OCI-LY7 (cell line): ENCODE data around the gene GPT2. TPM values are rescaled to one million over a fixed set of nuclear protein-coding genes. Genes with fewer than 3 reads are reported as not detected.

Experiments
- BruUV-seq: library from RNA; stranded (reverse); fragments of 400-500 nt; replicated peaks from 2 replicates; lab custom pipeline; 2021; lab: Mats Ljungman, UMichigan
- CTCF ChIA-PET: fragments of 300-600 bp; sonication (Branson Sonifier 250); formaldehyde crosslinking; loops from one replicate; lab custom pipeline; 2022; ENCODE audit warnings: antibody characterized with exemption; ENCODE audit not compliant: unreplicated experiment; lab: Charles Lee
- POLR2A ChIA-PET: fragments of 300-600 bp; sonication (Branson Sonifier 250); formaldehyde crosslinking; loops from one replicate; lab custom pipeline; 2022; ENCODE audit warnings: antibody characterized with exemption; lab: Charles Lee
- DNase-seq: peaks from one replicate; pipeline ENCODE4 v3.0.0-alpha.2; 2015; ENCODE audit warnings: low spot score
- H2AFZ ChIP-seq: fragments of 200-600 bp; sonication (generic), shearing (Covaris generic); 2 replicates; pipeline ENCODE4 v1.6.1; 2014; ENCODE audit warnings: mild to moderate bottlenecking, antibody characterized with exemption, low read length, moderate library complexity
- H3K27ac ChIP-seq: fragments of 200-600 bp; sonication (generic); 2 replicates; pipeline ENCODE4 v1.5.1; 2014; ENCODE audit warnings: mixed run types, low read depth, mild to moderate bottlenecking, moderate library complexity, low read length, inconsistent platforms; ENCODE audit not compliant: poor library complexity, severe bottlenecking
- H3K36me3 ChIP-seq: fragments of 200-600 bp; sonication (generic); 2 replicates; pipeline ENCODE4 v1.6.1; 2014; ENCODE audit warnings: mild to moderate bottlenecking, antibody characterized with exemption, low read length, moderate library complexity, mixed read lengths; ENCODE audit not compliant: insufficient read depth
- H3K4me1 ChIP-seq: fragments of 200-600 bp; sonication (generic); 2 replicates; pipeline ENCODE4 v1.5.1; 2014; ENCODE audit warnings: mild to moderate bottlenecking, low read length; ENCODE audit not compliant: insufficient read depth, poor library complexity, severe bottlenecking
- H3K4me2 ChIP-seq: fragments of 200-600 bp; sonication (generic); 2 replicates; pipeline ENCODE4 v1.6.1; 2014; ENCODE audit warnings: mild to moderate bottlenecking, low read length
- H3K4me3 ChIP-seq: fragments of 200-600 bp; sonication (generic); 2 replicates; pipeline ENCODE4 v1.5.1; 2014; ENCODE audit warnings: mild to moderate bottlenecking, low read depth, low read length; ENCODE audit not compliant: poor library complexity, severe bottlenecking
- H3K79me2 ChIP-seq: fragments of 200-600 bp; sonication (generic); 2 replicates; pipeline ENCODE4 v1.6.1; 2016; ENCODE audit warnings: low read depth, mild to moderate bottlenecking, low read length, moderate library complexity, mixed read lengths; ENCODE audit not compliant: insufficient read depth
- H3K9me2 ChIP-seq: fragments of 200-600 bp; sonication (generic); 2 replicates; pipeline ENCODE4 v1.6.1; 2016; ENCODE audit warnings: mild to moderate bottlenecking, low read length, mixed read lengths; ENCODE audit not compliant: insufficient read depth
- H3K9me3 ChIP-seq: fragments of 200-600 bp; sonication (generic); 2 replicates; pipeline ENCODE4 v1.6.1; 2014; ENCODE audit warnings: mild to moderate bottlenecking, mixed run types, low read length, mixed read lengths
- H4K20me1 ChIP-seq: fragments of 200-600 bp; sonication (generic); 2 replicates; pipeline ENCODE4 v1.6.1; 2014; ENCODE audit warnings: mild to moderate bottlenecking, antibody characterized with exemption, low read length, moderate library complexity, mixed read lengths; ENCODE audit not compliant: insufficient read depth
- EZH2phosphoT487 ChIP-seq: fragments of 200-600 bp; sonication (generic); IDR thresholded peaks from 2 replicates; pipeline ENCODE4 v1.6.1; 2018; ENCODE audit warnings: low read depth, borderline replicate concordance, mild to moderate bottlenecking, mixed run types, antibody characterized with exemption, low read length, moderate library complexity, mixed read lengths
- intact Hi-C: fragments of 100-400 bp; cut with micrococcal nuclease; formaldehyde crosslinking; loops from one replicate; pipeline ENCODE4 v1.10.0; 2022; ENCODE audit not compliant: unreplicated experiment
- total RNA-seq, 2 experiments: library from RNA; depleted of rRNA in 1 of 2; stranded (reverse); fragments of >200 nt in 1 of 2; shearing (Covaris generic) in 1 of 2; gene quantifications; 2 replicates each; pipeline ENCODE4 v1.2.3, GENCODE V29; 2014 to 2022
- TF ChIP-seq, protein P1 (sequence below): fragments of 200-600 bp; sonication (generic); conservative IDR thresholded peaks from 2 replicates; pipeline ENCODE4 v1.5.1; 2014; ENCODE audit warnings: mild to moderate bottlenecking, antibody characterized with exemption, low read length, moderate library complexity, mixed read lengths

Gene GPT2
- total RNA-seq, 2 experiments from 2014 or later: 42.5 to 105 TPM

DNA sequence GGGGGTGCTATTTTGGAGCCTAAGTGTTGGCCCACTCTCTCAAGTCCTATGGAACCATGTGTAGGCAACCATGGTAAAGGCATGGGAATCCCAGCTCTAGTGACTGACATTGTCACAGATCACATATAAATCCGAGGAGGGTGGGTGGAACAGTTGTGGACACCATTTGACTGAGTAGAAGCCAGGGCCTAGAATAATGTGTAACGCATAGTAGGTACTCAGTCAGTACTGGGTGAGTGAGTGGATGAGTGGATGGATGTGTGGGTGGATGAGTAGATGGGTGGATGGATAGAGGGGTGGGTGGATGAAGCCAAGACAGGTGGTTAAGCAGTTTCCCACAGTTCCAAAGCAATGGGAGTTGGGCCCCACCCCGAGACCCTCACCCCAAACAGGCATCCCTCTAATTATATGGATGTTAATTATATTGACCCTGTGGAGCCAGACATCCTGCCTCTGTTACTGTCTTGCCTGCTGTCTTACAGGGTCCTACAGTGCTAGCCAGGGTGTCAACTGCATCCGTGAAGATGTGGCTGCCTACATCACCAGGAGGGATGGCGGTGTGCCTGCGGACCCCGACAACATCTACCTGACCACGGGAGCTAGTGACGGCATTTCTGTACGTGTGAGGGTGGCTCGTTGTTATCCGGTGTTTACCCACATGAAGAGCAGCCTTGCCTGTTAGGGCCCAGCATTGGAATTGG is 22.3 kb downstream of the GPT2 start:
- no peak overlapping the region for H3K27ac ChIP-seq
- H3K79me2 ChIP-seq: no peaks in the 10 kb centered on the region
- BruUV-seq: no TSS peak
- H3K4me2 ChIP-seq: no peak overlapping the region
- H2AFZ ChIP-seq: no peak overlapping the region
- ChIA-PET POLR2A (interaction anchor here (0.5 kb wide), 1 partner anchor 21 kb away, joined by 3 read pairs; no protein-coding TSS in a partner anchor), CTCF (interaction anchor here (0.6 kb wide), 1 partner anchor 233 kb away, joined by 3 read pairs; no protein-coding TSS in a partner anchor)
- no peaks in the 10 kb centered on the region for H3K9me2 ChIP-seq
- H3K4me1 ChIP-seq: peaks cover 8% of the 10 kb centered on the region
- H3K36me3 ChIP-seq: peaks cover 43% of the 10 kb centered on the region
- H3K4me3 ChIP-seq: no peak overlapping the region
- DNase-seq: no peak
- intact Hi-C loops: loop anchor here (5.0 kb wide), 1 partner anchor 219 kb away; the partner anchor contains the start of genes ORC6 and VPS35
- no peaks in the 10 kb centered on the region for H4K20me1 ChIP-seq
- no peak for TF ChIP-seq EZH2phosphoT487
- TF ChIP-seq, protein P1, sequence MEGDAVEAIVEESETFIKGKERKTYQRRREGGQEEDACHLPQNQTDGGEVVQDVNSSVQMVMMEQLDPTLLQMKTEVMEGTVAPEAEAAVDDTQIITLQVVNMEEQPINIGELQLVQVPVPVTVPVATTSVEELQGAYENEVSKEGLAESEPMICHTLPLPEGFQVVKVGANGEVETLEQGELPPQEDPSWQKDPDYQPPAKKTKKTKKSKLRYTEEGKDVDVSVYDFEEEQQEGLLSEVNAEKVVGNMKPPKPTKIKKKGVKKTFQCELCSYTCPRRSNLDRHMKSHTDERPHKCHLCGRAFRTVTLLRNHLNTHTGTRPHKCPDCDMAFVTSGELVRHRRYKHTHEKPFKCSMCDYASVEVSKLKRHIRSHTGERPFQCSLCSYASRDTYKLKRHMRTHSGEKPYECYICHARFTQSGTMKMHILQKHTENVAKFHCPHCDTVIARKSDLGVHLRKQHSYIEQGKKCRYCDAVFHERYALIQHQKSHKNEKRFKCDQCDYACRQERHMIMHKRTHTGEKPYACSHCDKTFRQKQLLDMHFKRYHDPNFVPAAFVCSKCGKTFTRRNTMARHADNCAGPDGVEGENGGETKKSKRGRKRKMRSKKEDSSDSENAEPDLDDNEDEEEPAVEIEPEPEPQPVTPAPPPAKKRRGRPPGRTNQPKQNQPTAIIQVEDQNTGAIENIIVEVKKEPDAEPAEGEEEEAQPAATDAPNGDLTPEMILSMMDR: no peak
- no peaks in the 10 kb centered on the region for H3K9me3 ChIP-seq

DNA sequence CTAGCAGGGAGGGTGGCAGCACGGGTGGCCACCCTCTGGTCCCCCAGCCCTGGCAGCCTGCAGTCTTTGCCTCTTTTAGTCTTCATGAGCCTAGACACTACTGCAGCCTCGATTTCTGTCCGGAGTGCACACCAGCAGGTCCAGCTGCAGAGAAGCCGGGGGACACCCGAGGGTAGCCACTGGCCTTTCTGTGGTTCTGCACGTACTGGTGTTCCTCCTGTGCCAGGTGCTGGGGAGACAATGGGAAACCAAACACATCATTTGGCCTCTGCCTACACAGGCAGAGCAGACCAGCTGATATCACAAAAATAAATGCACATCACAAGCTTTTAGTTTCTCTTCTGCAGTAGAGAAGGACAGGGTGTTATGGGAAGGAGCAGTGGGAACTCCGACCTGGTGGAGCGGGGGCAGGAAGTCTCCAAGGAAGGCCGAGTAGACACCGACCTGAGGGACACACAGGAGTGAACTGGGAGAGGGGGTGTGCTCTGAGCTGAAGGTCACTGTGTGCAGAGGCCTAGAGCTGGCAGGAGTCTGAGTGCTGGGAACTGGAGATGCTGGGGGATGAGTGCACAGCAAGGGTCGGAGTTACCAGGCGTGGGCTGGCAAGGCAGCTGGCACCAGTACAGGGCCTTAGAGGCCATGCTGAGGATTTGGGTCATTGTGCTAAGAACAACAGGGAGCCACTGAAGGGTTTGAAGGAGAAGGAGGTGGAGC is 23.1 kb downstream of the GPT2 start:
- ChIA-PET POLR2A (no interaction called here), CTCF (no interaction called here)
- TF ChIP-seq EZH2phosphoT487: no peak
- TF ChIP-seq, protein P1: no peak

More for the DNA sequence above, 23.1 kb downstream of the GPT2 start:
- Histone ChIP-seq H3K4me2 (no peak overlapping the region), H3K27ac (no peak overlapping the region), H4K20me1 (no peaks in the 10 kb centered on the region), H3K9me3 (no peaks in the 10 kb centered on the region), H3K9me2 (no peaks in the 10 kb centered on the region), H3K4me1 (peaks cover 8% of the 10 kb centered on the region), H3K4me3 (no peak overlapping the region), H3K79me2 (no peaks in the 10 kb centered on the region), H2AFZ (no peak overlapping the region), H3K36me3 (peaks cover 43% of the 10 kb centered on the region)
- BruUV-seq: no TSS peak
- intact Hi-C loops: loop anchor here (5.0 kb wide), 1 partner anchor 220 kb away; the partner anchor contains the start of genes ORC6 and VPS35
- no peak for DNase-seq
